ENCODE measurements around the gene ARMC6.

DNA sequence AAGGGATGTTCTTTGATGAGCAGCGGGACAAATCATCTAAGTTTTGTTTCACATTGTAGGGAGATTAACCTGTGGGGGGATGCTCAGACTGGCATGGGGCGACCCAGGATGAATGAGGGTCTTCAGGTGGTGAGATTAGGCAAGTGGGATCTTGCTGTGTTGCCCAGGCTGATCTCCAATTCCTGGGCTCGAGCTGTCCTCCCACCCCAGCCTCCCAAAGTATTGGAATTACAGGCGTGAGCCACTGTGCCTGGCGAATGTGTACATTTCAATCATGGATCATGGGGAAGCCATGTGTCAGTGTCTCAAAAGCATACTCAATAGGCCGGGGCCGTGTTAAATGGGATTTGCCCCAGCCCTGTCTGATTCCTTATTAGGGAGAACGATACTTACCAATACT is 38.5 kb downstream of the ARMC6 start:
- TF ChIP-seq, protein P1, sequence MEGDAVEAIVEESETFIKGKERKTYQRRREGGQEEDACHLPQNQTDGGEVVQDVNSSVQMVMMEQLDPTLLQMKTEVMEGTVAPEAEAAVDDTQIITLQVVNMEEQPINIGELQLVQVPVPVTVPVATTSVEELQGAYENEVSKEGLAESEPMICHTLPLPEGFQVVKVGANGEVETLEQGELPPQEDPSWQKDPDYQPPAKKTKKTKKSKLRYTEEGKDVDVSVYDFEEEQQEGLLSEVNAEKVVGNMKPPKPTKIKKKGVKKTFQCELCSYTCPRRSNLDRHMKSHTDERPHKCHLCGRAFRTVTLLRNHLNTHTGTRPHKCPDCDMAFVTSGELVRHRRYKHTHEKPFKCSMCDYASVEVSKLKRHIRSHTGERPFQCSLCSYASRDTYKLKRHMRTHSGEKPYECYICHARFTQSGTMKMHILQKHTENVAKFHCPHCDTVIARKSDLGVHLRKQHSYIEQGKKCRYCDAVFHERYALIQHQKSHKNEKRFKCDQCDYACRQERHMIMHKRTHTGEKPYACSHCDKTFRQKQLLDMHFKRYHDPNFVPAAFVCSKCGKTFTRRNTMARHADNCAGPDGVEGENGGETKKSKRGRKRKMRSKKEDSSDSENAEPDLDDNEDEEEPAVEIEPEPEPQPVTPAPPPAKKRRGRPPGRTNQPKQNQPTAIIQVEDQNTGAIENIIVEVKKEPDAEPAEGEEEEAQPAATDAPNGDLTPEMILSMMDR (IDR thresholded peaks at IDR 0.05; ENCODE audit: borderline replicate concordance, extremely low read depth, low read length, poor library complexity, severe bottlenecking), result no peak
- TF ChIP-seq EZH2 (IDR thresholded peaks at IDR 0.05; ENCODE audit: borderline replicate concordance, low read depth, low read length, severe bottlenecking), result no peak

All from DND-41 (cell line).